HepG2 (cell line): ENCODE results near the gene CCDC88B.

Source experiments
- CREM ChIP-seq, 2 experiments: sonication (generic) in 1 of 2; formaldehyde crosslinking in 1 of 2; IDR thresholded peaks; 2 replicates each; pipeline versions ENCODE4 v1.4.0 to v1.6.1; 2016 to 2020; ENCODE audit warnings: antibody characterized with exemption in 1 of 2, mild to moderate bottlenecking in 1 of 2, missing genetic modification reagents in 1 of 2
- ZNF468 ChIP-seq: sonication (generic); formaldehyde crosslinking; IDR thresholded peaks from 2 replicates; pipeline ENCODE4 v1.8.0; 2022; ENCODE audit warnings: mild to moderate bottlenecking, moderate library complexity, missing genetic modification reagents
- TF ChIP-seq, protein P1 (sequence below): sonication (generic); formaldehyde crosslinking; IDR thresholded peaks from 2 replicates; pipeline ENCODE4 v1.5.0; 2020; ENCODE audit warnings: mild to moderate bottlenecking, missing genetic modification reagents, borderline replicate concordance
- TF ChIP-seq, protein P2 (sequence below): IDR thresholded peaks from 2 replicates; pipeline ENCODE4 v1.6.1; 2016; ENCODE audit warnings: control low read depth
- TF ChIP-seq, protein P3 (sequence below): sonication (generic); formaldehyde crosslinking; IDR thresholded peaks from 2 replicates; pipeline ENCODE4 v1.5.0; 2020; ENCODE audit warnings: mild to moderate bottlenecking, missing genetic modification reagents, moderate library complexity
- TF ChIP-seq, protein P4 (sequence below): IDR thresholded peaks from 2 replicates; pipeline ENCODE4 v1.6.1; 2012; ENCODE audit warnings: inconsistent platforms

DNA sequence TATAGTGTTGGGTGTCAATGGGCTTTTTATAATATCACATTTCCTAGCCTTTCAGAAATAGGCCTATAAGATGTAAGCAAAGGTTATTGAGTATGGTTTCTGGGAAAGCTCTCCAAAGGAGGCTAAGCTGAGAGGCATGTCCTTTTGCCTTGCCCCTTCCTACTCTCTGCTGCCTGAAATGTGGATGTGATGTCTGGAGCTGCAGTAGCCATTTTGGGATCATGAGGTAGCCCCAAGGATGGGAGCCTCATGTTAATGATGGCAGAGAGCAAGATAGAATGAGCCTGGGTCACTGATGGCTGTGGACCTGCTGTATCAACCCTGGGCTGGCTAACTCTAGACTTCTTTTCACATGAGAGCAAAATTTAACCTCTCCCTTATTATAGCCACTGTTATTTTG is 47.9 kb downstream of the CCDC88B start:
- TF ChIP-seq, protein P1, sequence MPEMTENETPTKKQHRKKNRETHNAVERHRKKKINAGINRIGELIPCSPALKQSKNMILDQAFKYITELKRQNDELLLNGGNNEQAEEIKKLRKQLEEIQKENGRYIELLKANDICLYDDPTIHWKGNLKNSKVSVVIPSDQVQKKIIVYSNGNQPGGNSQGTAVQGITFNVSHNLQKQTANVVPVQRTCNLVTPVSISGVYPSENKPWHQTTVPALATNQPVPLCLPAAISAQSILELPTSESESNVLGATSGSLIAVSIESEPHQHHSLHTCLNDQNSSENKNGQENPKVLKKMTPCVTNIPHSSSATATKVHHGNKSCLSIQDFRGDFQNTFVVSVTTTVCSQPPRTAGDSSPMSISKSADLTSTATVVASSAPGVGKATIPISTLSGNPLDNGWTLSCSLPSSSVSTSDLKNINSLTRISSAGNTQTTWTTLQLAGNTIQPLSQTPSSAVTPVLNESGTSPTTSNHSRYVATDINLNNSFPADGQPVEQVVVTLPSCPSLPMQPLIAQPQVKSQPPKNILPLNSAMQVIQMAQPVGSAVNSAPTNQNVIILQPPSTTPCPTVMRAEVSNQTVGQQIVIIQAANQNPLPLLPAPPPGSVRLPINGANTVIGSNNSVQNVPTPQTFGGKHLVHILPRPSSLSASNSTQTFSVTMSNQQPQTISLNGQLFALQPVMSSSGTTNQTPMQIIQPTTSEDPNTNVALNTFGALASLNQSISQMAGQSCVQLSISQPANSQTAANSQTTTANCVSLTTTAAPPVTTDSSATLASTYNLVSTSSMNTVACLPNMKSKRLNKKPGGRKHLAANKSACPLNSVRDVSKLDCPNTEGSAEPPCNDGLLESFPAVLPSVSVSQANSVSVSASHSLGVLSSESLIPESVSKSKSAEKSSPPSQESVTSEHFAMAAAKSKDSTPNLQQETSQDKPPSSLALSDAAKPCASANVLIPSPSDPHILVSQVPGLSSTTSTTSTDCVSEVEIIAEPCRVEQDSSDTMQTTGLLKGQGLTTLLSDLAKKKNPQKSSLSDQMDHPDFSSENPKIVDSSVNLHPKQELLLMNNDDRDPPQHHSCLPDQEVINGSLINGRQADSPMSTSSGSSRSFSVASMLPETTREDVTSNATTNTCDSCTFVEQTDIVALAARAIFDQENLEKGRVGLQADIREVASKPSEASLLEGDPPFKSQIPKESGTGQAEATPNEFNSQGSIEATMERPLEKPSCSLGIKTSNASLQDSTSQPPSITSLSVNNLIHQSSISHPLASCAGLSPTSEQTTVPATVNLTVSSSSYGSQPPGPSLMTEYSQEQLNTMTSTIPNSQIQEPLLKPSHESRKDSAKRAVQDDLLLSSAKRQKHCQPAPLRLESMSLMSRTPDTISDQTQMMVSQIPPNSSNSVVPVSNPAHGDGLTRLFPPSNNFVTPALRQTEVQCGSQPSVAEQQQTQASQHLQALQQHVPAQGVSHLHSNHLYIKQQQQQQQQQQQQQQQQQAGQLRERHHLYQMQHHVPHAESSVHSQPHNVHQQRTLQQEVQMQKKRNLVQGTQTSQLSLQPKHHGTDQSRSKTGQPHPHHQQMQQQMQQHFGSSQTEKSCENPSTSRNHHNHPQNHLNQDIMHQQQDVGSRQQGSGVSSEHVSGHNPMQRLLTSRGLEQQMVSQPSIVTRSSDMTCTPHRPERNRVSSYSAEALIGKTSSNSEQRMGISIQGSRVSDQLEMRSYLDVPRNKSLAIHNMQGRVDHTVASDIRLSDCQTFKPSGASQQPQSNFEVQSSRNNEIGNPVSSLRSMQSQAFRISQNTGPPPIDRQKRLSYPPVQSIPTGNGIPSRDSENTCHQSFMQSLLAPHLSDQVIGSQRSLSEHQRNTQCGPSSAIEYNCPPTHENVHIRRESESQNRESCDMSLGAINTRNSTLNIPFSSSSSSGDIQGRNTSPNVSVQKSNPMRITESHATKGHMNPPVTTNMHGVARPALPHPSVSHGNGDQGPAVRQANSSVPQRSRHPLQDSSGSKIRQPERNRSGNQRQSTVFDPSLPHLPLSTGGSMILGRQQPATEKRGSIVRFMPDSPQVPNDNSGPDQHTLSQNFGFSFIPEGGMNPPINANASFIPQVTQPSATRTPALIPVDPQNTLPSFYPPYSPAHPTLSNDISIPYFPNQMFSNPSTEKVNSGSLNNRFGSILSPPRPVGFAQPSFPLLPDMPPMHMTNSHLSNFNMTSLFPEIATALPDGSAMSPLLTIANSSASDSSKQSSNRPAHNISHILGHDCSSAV (CRISPR knock-in tag) = no peak
- TF ChIP-seq, protein P2, sequence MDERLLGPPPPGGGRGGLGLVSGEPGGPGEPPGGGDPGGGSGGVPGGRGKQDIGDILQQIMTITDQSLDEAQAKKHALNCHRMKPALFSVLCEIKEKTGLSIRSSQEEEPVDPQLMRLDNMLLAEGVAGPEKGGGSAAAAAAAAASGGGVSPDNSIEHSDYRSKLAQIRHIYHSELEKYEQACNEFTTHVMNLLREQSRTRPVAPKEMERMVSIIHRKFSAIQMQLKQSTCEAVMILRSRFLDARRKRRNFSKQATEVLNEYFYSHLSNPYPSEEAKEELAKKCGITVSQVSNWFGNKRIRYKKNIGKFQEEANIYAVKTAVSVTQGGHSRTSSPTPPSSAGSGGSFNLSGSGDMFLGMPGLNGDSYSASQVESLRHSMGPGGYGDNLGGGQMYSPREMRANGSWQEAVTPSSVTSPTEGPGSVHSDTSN = no peak
- TF ChIP-seq, protein P3, sequence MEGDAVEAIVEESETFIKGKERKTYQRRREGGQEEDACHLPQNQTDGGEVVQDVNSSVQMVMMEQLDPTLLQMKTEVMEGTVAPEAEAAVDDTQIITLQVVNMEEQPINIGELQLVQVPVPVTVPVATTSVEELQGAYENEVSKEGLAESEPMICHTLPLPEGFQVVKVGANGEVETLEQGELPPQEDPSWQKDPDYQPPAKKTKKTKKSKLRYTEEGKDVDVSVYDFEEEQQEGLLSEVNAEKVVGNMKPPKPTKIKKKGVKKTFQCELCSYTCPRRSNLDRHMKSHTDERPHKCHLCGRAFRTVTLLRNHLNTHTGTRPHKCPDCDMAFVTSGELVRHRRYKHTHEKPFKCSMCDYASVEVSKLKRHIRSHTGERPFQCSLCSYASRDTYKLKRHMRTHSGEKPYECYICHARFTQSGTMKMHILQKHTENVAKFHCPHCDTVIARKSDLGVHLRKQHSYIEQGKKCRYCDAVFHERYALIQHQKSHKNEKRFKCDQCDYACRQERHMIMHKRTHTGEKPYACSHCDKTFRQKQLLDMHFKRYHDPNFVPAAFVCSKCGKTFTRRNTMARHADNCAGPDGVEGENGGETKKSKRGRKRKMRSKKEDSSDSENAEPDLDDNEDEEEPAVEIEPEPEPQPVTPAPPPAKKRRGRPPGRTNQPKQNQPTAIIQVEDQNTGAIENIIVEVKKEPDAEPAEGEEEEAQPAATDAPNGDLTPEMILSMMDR = no peak
- TF ChIP-seq, protein P4, sequence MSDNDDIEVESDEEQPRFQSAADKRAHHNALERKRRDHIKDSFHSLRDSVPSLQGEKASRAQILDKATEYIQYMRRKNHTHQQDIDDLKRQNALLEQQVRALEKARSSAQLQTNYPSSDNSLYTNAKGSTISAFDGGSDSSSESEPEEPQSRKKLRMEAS = no peak
- TF ChIP-seq CREM (IDR thresholded peaks at IDR 0.05) (no peak), CREM (CRISPR knock-in tag; IDR thresholded peaks at IDR 0.05) (no peak), ZNF468 (CRISPR knock-in tag) (no peak)
